T-cell (primary cell): Measurements from ENCODE around the gene TSC22D1. TPM values are rescaled to one million over a fixed set of nuclear protein-coding genes. Genes with fewer than 3 reads are reported as not detected.

Experiments used
- ATAC-seq, 4 experiments: fragments of 200-7000 bp in 3 of 4; fragments of 150-1000 bp in 1 of 4; cut with Tn5 transposase; replicated peaks in 1 of 4; 1 replicate in 3 of 4; 2 replicates in 1 of 4; pipeline ENCODE4 v1.10.0; 2021; ENCODE audit warnings: moderate library complexity in 3 of 4, mild to moderate bottlenecking in 2 of 4, moderate number of reproducible peaks in 1 of 4
- CTCF ChIA-PET, 2 donors: fragments of 300-600 bp; sonication (Branson Sonifier 250); formaldehyde crosslinking; loops; one replicate each; lab custom pipeline; 2022; ENCODE audit warnings: antibody characterized with exemption in 2 of 2; lab: Charles Lee
- POLR2A ChIA-PET, 2 donors: fragments of 300-600 bp; sonication (Branson Sonifier 250); formaldehyde crosslinking; loops; one replicate each; lab custom pipeline; 2022; ENCODE audit warnings: antibody characterized with exemption in 2 of 2; lab: Charles Lee
- DNase-seq, 35 experiments: peaks; one replicate each; pipeline versions ENCODE4 v3.0.0 to v3.0.0-alpha.2; 2013 to 2023
- H3K27ac ChIP-seq: one replicate; pipeline ENCODE4 v1.5.1; 2013; ENCODE audit warnings: low read length
- H3K27me3 ChIP-seq, 2 experiments: replicated peaks in 1 of 2; 1 replicate in 1 of 2; 2 replicates in 1 of 2; pipeline versions ENCODE4 v1.6.1 to v1.7.0; 2013; ENCODE audit warnings: low read length in 1 of 2, mixed read lengths in 1 of 2; ENCODE audit not compliant: control insufficient read depth in 2 of 2, insufficient read depth in 2 of 2; ENCODE audit errors: extremely low read depth in 1 of 2
- H3K36me3 ChIP-seq, 2 donors: 1 replicate in 1 of 2; 2 replicates in 1 of 2; pipeline versions ENCODE4 v1.6.1 to v1.7.0; 2013; ENCODE audit warnings: low read length in 1 of 2; ENCODE audit not compliant: control insufficient read depth in 2 of 2, insufficient read depth in 1 of 2; ENCODE audit errors: extremely low read depth in 1 of 2
- H3K4me1 ChIP-seq, 2 experiments: 1 replicate in 1 of 2; 2 replicates in 1 of 2; pipeline versions ENCODE4 v1.6.1 to v1.7.0; 2013; ENCODE audit warnings: low read length in 2 of 2, mixed read lengths in 1 of 2; ENCODE audit not compliant: insufficient read depth in 2 of 2, control insufficient read depth in 1 of 2; ENCODE audit errors: extremely low read depth in 1 of 2
- H3K4me3 ChIP-seq, 2 donors: 1 replicate in 1 of 2; 2 replicates in 1 of 2; pipeline versions ENCODE4 v1.5.1 to v1.7.0; 2013; ENCODE audit warnings: mild to moderate bottlenecking in 2 of 2, low read length in 1 of 2, moderate library complexity in 1 of 2; ENCODE audit not compliant: control insufficient read depth in 1 of 2; ENCODE audit errors: extremely low read depth in 1 of 2
- H3K9me3 ChIP-seq: 2 replicates; pipeline ENCODE4 v1.7.0; 2013
- H3K27ac Mint-ChIP-seq, 2 donors: one replicate each; pipeline ENCODE4 v1.8.0; 2020 to 2021; ENCODE audit warnings: mild to moderate bottlenecking in 2 of 2, mixed read lengths in 2 of 2
- H3K27me3 Mint-ChIP-seq, 2 donors: one replicate each; pipeline ENCODE4 v1.8.0; 2021 to 2022; ENCODE audit warnings: mixed read lengths in 2 of 2
- H3K36me3 Mint-ChIP-seq: one replicate; pipeline ENCODE4 v1.8.0; 2021; ENCODE audit warnings: mixed read lengths
- H3K4me1 Mint-ChIP-seq, 3 donors: one replicate each; pipeline ENCODE4 v1.8.0; 2020 to 2022; ENCODE audit warnings: mixed read lengths in 3 of 3, mild to moderate bottlenecking in 1 of 3
- H3K4me3 Mint-ChIP-seq, 3 donors: one replicate each; pipeline ENCODE4 v1.8.0; 2020 to 2022; ENCODE audit warnings: mild to moderate bottlenecking in 3 of 3, mixed read lengths in 3 of 3, moderate library complexity in 3 of 3
- H3K9me3 Mint-ChIP-seq, 3 donors: one replicate each; pipeline ENCODE4 v1.8.0; 2020 to 2022; ENCODE audit warnings: mixed read lengths in 3 of 3
- WGBS: methylation state at CpG from one replicate; pipeline ENCODE4 v1.1.5; 2013; ENCODE audit warnings: missing lambda C conversion rate; ENCODE audit not compliant: insufficient coverage; 5-methylcytosine and 5-hydroxymethylcytosine counted together
- total RNA-seq, 35 experiments: library from RNA in 6 of 35; stranded (reverse) in 6 of 35; fragments of 120-200 nt in 1 of 35; gene quantifications; one replicate each; pipeline versions ENCODE4 v1.2.1 to v1.2.4 and lab custom pipeline; 2013 to 2026

Gene TSC22D1
- total RNA-seq, 5 donors from 2014 or later (not counting 1 experiment from before 2014, with no cell fraction given) = 32.5 to 40.4 (median 36.4) TPM

DNA sequence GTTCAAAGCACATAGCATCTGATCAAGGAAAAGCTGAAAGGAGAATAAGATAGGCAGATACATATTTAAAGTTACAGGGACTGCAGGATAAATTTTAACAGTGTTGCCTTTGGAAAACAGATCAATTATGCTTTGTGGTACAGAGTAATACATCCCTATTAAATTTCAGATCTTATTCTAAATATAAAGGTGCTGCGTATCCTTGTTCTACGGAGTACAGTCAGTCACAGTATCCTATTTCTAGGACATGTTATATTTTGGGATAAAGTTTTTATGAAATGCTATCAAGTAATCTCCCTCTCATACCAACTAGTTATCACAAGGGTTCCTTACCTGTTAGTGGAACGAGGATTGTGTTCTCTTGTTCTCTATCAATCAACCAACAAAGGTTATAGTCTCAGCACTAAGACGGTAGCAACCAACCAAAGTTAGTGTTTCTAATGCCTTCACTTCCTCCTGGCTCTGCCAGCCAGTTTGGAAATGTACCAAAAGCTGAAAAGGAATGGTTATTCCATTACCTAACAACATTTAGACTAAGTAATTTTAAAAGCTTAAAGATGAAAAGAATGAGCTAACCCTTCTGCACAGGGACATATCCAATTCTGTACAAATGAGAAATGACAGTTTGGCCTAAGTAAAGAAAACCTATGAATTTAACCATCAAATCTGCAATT is 35.2 kb downstream of the TSC22D1 start:
- 100% methylated on average over 1 of the region's 4 CpGs for WGBS
- Mint-ChIP-seq H3K27me3 (no peaks in the 10 kb centered on the region), H3K4me1 (peaks cover 0 to 12% (median 11%) of the 10 kb centered on the region in 3 donors), H3K9me3 (no peaks in the 10 kb centered on the region), H3K36me3 (peaks cover 11% of the 10 kb centered on the region), H3K27ac (no peak overlapping the region), H3K4me3 (no peak overlapping the region)
- Histone ChIP-seq H3K4me3 (no peak overlapping the region), H3K9me3 (no peaks in the 10 kb centered on the region), H3K27ac (no peak overlapping the region), H3K27me3 (no peaks in the 10 kb centered on the region), H3K36me3 (no peaks in the 10 kb centered on the region), H3K4me1 (no peaks in the 10 kb centered on the region)
- POLR2A ChIA-PET = interaction anchor here in 1 of 2 donors (0.7 kb wide), 1 partner anchor 31 kb away, joined by 4 read pairs; no protein-coding TSS in a partner anchor
- ATAC-seq (no peak), DNase-seq (no peak)
- CTCF ChIA-PET = interaction anchor here in 1 of 2 donors (0.6 to 0.8 kb wide), 2 partner anchors 19 to 52 kb away, joined by 3 to 4 read pairs; no protein-coding TSS in a partner anchor

DNA sequence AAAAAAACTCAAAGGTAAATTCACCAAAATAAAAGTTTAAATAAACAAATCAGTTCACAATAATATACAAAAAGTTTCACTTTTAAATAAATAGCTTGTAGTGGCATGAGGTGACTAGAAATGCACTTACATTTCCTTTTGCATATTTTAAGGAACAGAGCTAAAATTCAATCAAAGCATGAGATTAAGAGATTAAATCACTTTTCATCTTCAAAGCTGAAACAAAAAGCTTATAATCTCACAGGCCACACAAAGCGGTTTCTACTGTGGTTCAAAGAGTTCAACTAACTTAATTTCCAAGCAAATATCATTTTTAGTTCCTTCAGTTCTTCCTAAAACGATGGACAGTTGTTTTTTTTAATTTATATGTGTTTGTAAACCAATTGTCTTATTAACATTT is 38.9 kb downstream of the TSC22D1 start:
- no peaks in the 10 kb centered on the region for H3K36me3 ChIP-seq
- no peaks in the 10 kb centered on the region for H3K4me1 ChIP-seq
- ATAC-seq (peak in 1 of 4 experiments; percentile 47), DNase-seq (peak in 1 of 35 experiments; percentile 10)
- peaks cover 12% of the 10 kb centered on the region for H3K36me3 Mint-ChIP-seq
- no peaks in the 10 kb centered on the region for H3K9me3 Mint-ChIP-seq
- no peaks in the 10 kb centered on the region for H3K9me3 ChIP-seq
- WGBS = no CpG with 5 or more reads among the region's 2 CpGs
- H3K4me3 Mint-ChIP-seq = no peak overlapping the region
- H3K27me3 Mint-ChIP-seq = no peaks in the 10 kb centered on the region
- peaks cover 0 to 12% (median 11%) of the 10 kb centered on the region in 3 donors for H3K4me1 Mint-ChIP-seq
- no peak overlapping the region for H3K4me3 ChIP-seq
- no peak overlapping the region for H3K27ac Mint-ChIP-seq
- H3K27ac ChIP-seq = no peak overlapping the region
- ChIA-PET POLR2A (interaction anchor here in 1 of 2 donors (0.6 kb wide), 1 partner anchor 1452 kb away, joined by 3 read pairs; no protein-coding TSS in a partner anchor), CTCF (interaction anchor here in 1 of 2 donors (0.7 to 1.4 kb wide), 2 partner anchors 37 to 257 kb away, joined by 3 read pairs; no protein-coding TSS in a partner anchor)
- no peaks in the 10 kb centered on the region for H3K27me3 ChIP-seq

DNA sequence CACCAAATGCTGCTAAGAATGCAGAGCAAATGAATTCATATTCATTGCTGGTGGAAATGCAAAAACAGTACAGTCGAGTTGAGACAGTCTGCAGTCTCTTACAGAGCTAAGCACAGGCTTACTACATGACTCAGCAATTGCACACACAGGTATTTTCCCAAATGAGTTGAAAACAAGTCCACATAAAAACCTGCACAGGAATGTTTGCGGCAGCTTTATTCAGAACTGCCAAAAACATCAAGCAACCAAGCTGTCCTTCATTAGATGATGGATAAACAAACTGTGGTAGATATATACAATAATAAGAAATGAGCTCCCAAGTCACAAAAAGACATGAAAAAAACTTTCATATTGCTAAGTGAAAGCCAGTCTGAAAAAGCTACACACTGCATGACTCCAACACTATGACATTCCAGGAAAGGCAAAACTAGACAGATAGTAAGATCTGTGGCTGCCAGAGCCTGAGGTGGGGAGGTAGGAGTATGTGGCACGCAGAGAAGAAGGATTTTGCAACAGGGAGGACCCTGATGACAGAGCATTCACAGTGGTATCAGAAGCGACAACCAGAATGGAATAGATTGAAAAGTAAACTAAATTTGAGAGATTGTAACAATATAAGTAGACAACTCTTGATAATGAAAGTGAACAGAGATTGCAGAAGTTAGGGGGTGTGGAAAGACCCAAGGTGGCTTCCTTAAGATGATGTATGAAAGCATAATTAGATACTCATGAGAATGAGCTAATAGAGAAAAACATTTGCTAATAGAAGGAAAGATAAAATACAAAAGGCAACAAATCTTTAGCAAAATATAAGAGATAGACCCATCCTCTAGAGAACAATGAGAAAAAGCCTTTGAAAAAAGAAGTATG is 52.7 kb downstream of the TSC22D1 start:
- no peak for ATAC-seq
- Histone ChIP-seq H3K4me3 (no peak overlapping the region), H3K27me3 (no peaks in the 10 kb centered on the region), H3K27ac (no peak overlapping the region), H3K36me3 (no peaks in the 10 kb centered on the region), H3K4me1 (no peaks in the 10 kb centered on the region), H3K9me3 (no peaks in the 10 kb centered on the region)
- Mint-ChIP-seq H3K27me3 (no peaks in the 10 kb centered on the region), H3K27ac (no peak overlapping the region), H3K9me3 (no peaks in the 10 kb centered on the region), H3K4me3 (no peak overlapping the region), H3K36me3 (peaks cover 8% of the 10 kb centered on the region), H3K4me1 (no peaks in the 10 kb centered on the region)
- POLR2A ChIA-PET = interaction anchor here in 1 of 2 donors (0.6 to 0.7 kb wide), 2 partner anchors 179 to 711 kb away, joined by 3 to 6 read pairs; no protein-coding TSS in a partner anchor
- 82% methylated on average over 2 of the region's 4 CpGs for WGBS
- CTCF ChIA-PET = interaction anchor here (0.6 to 1.3 kb wide), 3 partner anchors 40 to 615 kb away, joined by 3 to 4 read pairs (median 3); no protein-coding TSS in a partner anchor
- no peak for DNase-seq

DNA sequence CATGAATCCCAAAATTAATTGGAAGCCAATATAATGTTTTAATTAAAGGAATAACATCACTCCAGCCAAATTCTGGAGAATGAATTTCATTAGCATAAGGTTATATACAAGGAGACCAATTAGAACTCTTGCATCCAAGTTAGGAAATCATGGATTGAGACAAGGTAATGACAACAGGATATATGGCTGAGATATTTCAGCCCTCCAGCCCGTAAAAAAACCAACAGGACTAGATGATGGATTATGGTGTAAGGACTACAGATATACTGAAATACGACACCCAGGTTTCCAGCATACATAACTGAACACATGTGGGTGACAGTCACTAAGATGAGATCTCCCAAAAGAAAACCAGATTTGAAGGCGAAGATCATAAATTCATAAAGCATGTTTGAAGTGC is 56.5 kb downstream of the TSC22D1 start:
- H3K36me3 ChIP-seq = no peaks in the 10 kb centered on the region
- no peaks in the 10 kb centered on the region for H3K9me3 Mint-ChIP-seq
- DNase-seq (no peak), ATAC-seq (no peak)
- no peaks in the 10 kb centered on the region for H3K9me3 ChIP-seq
- H3K27ac Mint-ChIP-seq = no peak overlapping the region
- ChIA-PET CTCF (no interaction called here), POLR2A (no interaction called here)
- H3K4me1 Mint-ChIP-seq = peaks cover 3 to 9% (median 3%) of the 10 kb centered on the region in 3 donors
- no CpG with 5 or more reads among the region's 3 CpGs for WGBS
- H3K4me1 ChIP-seq = no peaks in the 10 kb centered on the region
- H3K27me3 Mint-ChIP-seq = no peaks in the 10 kb centered on the region
- H3K4me3 ChIP-seq = no peak overlapping the region
- H3K4me3 Mint-ChIP-seq = no peak overlapping the region
- no peaks in the 10 kb centered on the region for H3K36me3 Mint-ChIP-seq
- H3K27me3 ChIP-seq = no peaks in the 10 kb centered on the region
- no peak overlapping the region for H3K27ac ChIP-seq

DNA sequence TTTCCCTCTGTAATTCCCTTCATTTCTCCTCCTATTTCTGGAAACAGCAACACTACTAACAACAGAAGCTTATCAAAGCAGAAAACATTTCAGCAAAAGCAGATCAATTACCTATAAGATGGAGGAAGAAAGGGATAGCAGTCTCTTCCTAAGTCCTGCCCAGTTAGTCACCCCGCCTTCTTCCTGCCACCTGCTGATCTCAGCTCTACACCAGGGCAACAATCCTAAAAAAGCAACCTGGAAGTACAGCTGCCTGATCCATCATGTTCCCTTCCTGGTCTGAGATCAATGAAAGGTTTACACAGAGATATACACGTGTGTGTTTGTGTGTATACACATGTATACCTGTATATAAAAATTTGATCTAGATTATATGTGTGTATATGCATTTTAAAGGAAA is 59.4 kb downstream of the TSC22D1 start:
- Histone ChIP-seq H3K36me3 (no peaks in the 10 kb centered on the region), H3K4me3 (no peak overlapping the region), H3K9me3 (no peaks in the 10 kb centered on the region), H3K27ac (no peak overlapping the region), H3K27me3 (no peaks in the 10 kb centered on the region), H3K4me1 (no peaks in the 10 kb centered on the region)
- no peak for DNase-seq
- no CpG with 5 or more reads among the region's 2 CpGs for WGBS
- POLR2A ChIA-PET = no interaction called here
- no peak overlapping the region for H3K27ac Mint-ChIP-seq
- no peak overlapping the region for H3K4me3 Mint-ChIP-seq
- ATAC-seq = no peak
- peaks cover 6 to 16% (median 11%) of the 10 kb centered on the region in 3 donors for H3K4me1 Mint-ChIP-seq
- CTCF ChIA-PET = no interaction called here
- no peaks in the 10 kb centered on the region for H3K27me3 Mint-ChIP-seq
- no peaks in the 10 kb centered on the region for H3K9me3 Mint-ChIP-seq
- peaks cover 18% of the 10 kb centered on the region for H3K36me3 Mint-ChIP-seq

DNA sequence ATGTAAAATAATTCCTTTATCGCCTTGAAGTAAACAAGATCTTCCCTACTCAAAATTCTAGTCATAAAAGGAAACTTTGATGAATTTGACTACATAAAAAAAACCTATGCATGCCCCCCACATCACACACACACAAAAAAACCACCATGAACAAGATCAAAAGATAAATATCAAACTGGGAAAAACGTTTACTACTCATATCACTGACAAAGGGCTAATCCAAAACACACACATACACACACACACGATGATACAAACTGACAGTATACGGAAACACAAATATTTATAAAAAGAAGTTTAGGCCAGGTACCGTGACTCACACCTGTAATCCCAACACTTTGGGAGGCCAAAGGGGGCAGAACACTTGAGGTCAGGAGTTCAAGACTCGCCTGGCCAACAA is 61.9 kb downstream of the TSC22D1 start:
- POLR2A ChIA-PET = no interaction called here
- WGBS = 100% methylated on average over 2 of the region's 6 CpGs

More for the DNA sequence above, 61.9 kb downstream of the TSC22D1 start:
- no peaks in the 10 kb centered on the region for H3K9me3 ChIP-seq
- H3K27me3 ChIP-seq = no peaks in the 10 kb centered on the region
- no peak for DNase-seq
- no peaks in the 10 kb centered on the region for H3K4me1 ChIP-seq
- peaks cover 23% of the 10 kb centered on the region for H3K36me3 Mint-ChIP-seq
- no peak overlapping the region for H3K27ac Mint-ChIP-seq
- H3K4me1 Mint-ChIP-seq = peaks cover 6 to 16% (median 11%) of the 10 kb centered on the region in 3 donors
- CTCF ChIA-PET = no interaction called here
- H3K36me3 ChIP-seq = no peaks in the 10 kb centered on the region
- H3K27ac ChIP-seq = no peak overlapping the region
- no peaks in the 10 kb centered on the region for H3K27me3 Mint-ChIP-seq
- no peak overlapping the region for H3K4me3 Mint-ChIP-seq
- no peak overlapping the region for H3K4me3 ChIP-seq
- no peaks in the 10 kb centered on the region for H3K9me3 Mint-ChIP-seq
- ATAC-seq = no peak
